T-cell (primary cell): ENCODE measurements around the gene SNAP47. TPM values are rescaled to one million over a fixed set of nuclear protein-coding genes. Genes with fewer than 3 reads are reported as not detected.
A peak's percentile ranks its signal among the peaks of the same experiment; 100 is the strongest.

ENCODE experiments used
- ATAC-seq, 4 experiments: fragments of 200-7000 bp in 3 of 4; fragments of 150-1000 bp in 1 of 4; cut with Tn5 transposase; replicated peaks in 1 of 4; 1 replicate in 3 of 4; 2 replicates in 1 of 4; pipeline ENCODE4 v1.10.0; 2021; ENCODE audit warnings: moderate library complexity in 3 of 4, mild to moderate bottlenecking in 2 of 4, moderate number of reproducible peaks in 1 of 4
- CTCF ChIA-PET, 2 donors: fragments of 300-600 bp; sonication (Branson Sonifier 250); formaldehyde crosslinking; loops; one replicate each; lab custom pipeline; 2022; ENCODE audit warnings: antibody characterized with exemption in 2 of 2; lab: Charles Lee
- POLR2A ChIA-PET, 2 donors: fragments of 300-600 bp; sonication (Branson Sonifier 250); formaldehyde crosslinking; loops; one replicate each; lab custom pipeline; 2022; ENCODE audit warnings: antibody characterized with exemption in 2 of 2; lab: Charles Lee
- DNase-seq, 35 experiments: peaks; one replicate each; pipeline versions ENCODE4 v3.0.0 to v3.0.0-alpha.2; 2013 to 2023
- H3K27ac ChIP-seq: one replicate; pipeline ENCODE4 v1.5.1; 2013; ENCODE audit warnings: low read length
- H3K27me3 ChIP-seq, 2 experiments: replicated peaks in 1 of 2; 1 replicate in 1 of 2; 2 replicates in 1 of 2; pipeline versions ENCODE4 v1.6.1 to v1.7.0; 2013; ENCODE audit warnings: low read length in 1 of 2, mixed read lengths in 1 of 2; ENCODE audit not compliant: control insufficient read depth in 2 of 2, insufficient read depth in 2 of 2; ENCODE audit errors: extremely low read depth in 1 of 2
- H3K36me3 ChIP-seq, 2 donors: 1 replicate in 1 of 2; 2 replicates in 1 of 2; pipeline versions ENCODE4 v1.6.1 to v1.7.0; 2013; ENCODE audit warnings: low read length in 1 of 2; ENCODE audit not compliant: control insufficient read depth in 2 of 2, insufficient read depth in 1 of 2; ENCODE audit errors: extremely low read depth in 1 of 2
- H3K4me1 ChIP-seq, 2 experiments: 1 replicate in 1 of 2; 2 replicates in 1 of 2; pipeline versions ENCODE4 v1.6.1 to v1.7.0; 2013; ENCODE audit warnings: low read length in 2 of 2, mixed read lengths in 1 of 2; ENCODE audit not compliant: insufficient read depth in 2 of 2, control insufficient read depth in 1 of 2; ENCODE audit errors: extremely low read depth in 1 of 2
- H3K4me3 ChIP-seq, 2 donors: 1 replicate in 1 of 2; 2 replicates in 1 of 2; pipeline versions ENCODE4 v1.5.1 to v1.7.0; 2013; ENCODE audit warnings: mild to moderate bottlenecking in 2 of 2, low read length in 1 of 2, moderate library complexity in 1 of 2; ENCODE audit not compliant: control insufficient read depth in 1 of 2; ENCODE audit errors: extremely low read depth in 1 of 2
- H3K9me3 ChIP-seq: 2 replicates; pipeline ENCODE4 v1.7.0; 2013
- H3K27ac Mint-ChIP-seq, 2 donors: one replicate each; pipeline ENCODE4 v1.8.0; 2020 to 2021; ENCODE audit warnings: mild to moderate bottlenecking in 2 of 2, mixed read lengths in 2 of 2
- H3K27me3 Mint-ChIP-seq, 2 donors: one replicate each; pipeline ENCODE4 v1.8.0; 2021 to 2022; ENCODE audit warnings: mixed read lengths in 2 of 2
- H3K36me3 Mint-ChIP-seq: one replicate; pipeline ENCODE4 v1.8.0; 2021; ENCODE audit warnings: mixed read lengths
- H3K4me1 Mint-ChIP-seq, 3 donors: one replicate each; pipeline ENCODE4 v1.8.0; 2020 to 2022; ENCODE audit warnings: mixed read lengths in 3 of 3, mild to moderate bottlenecking in 1 of 3
- H3K4me3 Mint-ChIP-seq, 3 donors: one replicate each; pipeline ENCODE4 v1.8.0; 2020 to 2022; ENCODE audit warnings: mild to moderate bottlenecking in 3 of 3, mixed read lengths in 3 of 3, moderate library complexity in 3 of 3
- H3K9me3 Mint-ChIP-seq, 3 donors: one replicate each; pipeline ENCODE4 v1.8.0; 2020 to 2022; ENCODE audit warnings: mixed read lengths in 3 of 3
- WGBS: methylation state at CpG from one replicate; pipeline ENCODE4 v1.1.5; 2013; ENCODE audit warnings: missing lambda C conversion rate; ENCODE audit not compliant: insufficient coverage; 5-methylcytosine and 5-hydroxymethylcytosine counted together
- total RNA-seq, 35 experiments: library from RNA in 6 of 35; stranded (reverse) in 6 of 35; fragments of 120-200 nt in 1 of 35; gene quantifications; one replicate each; pipeline versions ENCODE4 v1.2.1 to v1.2.4 and lab custom pipeline; 2013 to 2026

The SNAP47 gene
- total RNA-seq, 5 donors from 2014 or later (not counting 1 experiment from before 2014, with no cell fraction given) = 20.1 to 35.6 (median 30.7) TPM

DNA sequence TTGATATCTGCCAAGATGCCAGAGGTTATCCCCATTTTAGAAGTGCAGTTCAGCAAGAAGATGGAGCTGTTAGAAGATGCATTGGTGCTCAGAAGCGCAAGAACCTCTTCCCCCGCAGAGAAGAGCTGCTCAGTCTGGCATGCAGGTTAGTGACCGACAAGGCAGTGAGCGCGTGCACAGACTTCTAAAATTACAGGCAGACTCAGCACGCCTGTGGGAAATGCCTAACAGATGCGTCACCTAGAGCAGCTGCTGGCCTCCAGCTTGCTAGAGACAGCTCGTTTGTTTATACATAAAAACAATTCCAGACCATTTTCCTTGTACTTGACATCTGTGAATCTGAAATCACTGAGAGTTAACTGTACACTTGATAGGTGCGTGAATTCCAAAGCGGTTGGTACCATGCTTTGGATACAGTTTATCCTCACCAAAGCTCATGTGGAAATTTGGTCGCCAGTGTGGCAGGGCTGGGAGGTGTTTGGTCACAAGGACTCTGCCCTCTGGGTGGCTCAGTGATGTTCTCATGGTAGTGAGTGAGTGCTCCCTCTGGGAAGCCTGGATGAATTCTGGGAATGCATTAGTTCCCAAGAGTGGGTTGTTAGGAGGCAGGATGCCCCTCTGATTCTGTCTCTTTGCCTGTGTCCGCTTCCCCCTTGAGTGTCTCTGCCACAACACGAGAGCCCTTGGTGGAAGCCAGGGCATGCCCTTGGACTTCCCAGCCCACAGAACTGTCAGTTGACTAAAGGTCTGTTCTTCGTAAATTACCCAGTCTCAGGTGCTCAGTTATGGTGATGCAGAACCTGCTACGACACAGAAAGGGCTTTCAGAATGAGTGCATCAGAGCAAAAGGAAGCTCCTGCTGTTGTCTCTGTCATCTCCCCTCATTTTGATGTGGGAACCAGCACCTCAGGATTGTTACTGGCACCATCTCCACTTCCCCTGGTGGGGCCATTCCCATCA lies 24.4 kb downstream of the SNAP47 start:
- ATAC-seq (no peak), DNase-seq (no peak)
- Histone ChIP-seq H3K4me3 (no peak overlapping the region), H3K36me3 (peaks cover 2 to 26% of the 10 kb centered on the region in 2 donors), H3K9me3 (no peaks in the 10 kb centered on the region), H3K27me3 (no peaks in the 10 kb centered on the region), H3K27ac (no peak overlapping the region), H3K4me1 (peaks cover 28 to 49% of the 10 kb centered on the region in 2 experiments)
- ChIA-PET POLR2A (interaction anchor here in 1 of 2 donors (0.6 kb wide), 1 partner anchor 192 kb away, joined by 4 read pairs; no protein-coding TSS in a partner anchor), CTCF (interaction anchor here in 1 of 2 donors (0.6 kb wide), 1 partner anchor 193 kb away, joined by 3 read pairs; no protein-coding TSS in a partner anchor)
- H3K27me3 Mint-ChIP-seq = no peaks in the 10 kb centered on the region
- peaks cover 39% of the 10 kb centered on the region for H3K36me3 Mint-ChIP-seq
- H3K4me3 Mint-ChIP-seq = no peak overlapping the region
- WGBS = 83% methylated on average over 14 of the region's 15 CpGs
- no peak overlapping the region for H3K27ac Mint-ChIP-seq
- H3K9me3 Mint-ChIP-seq = no peaks in the 10 kb centered on the region
- peaks cover 42 to 59% (median 59%) of the 10 kb centered on the region in 3 donors for H3K4me1 Mint-ChIP-seq

DNA sequence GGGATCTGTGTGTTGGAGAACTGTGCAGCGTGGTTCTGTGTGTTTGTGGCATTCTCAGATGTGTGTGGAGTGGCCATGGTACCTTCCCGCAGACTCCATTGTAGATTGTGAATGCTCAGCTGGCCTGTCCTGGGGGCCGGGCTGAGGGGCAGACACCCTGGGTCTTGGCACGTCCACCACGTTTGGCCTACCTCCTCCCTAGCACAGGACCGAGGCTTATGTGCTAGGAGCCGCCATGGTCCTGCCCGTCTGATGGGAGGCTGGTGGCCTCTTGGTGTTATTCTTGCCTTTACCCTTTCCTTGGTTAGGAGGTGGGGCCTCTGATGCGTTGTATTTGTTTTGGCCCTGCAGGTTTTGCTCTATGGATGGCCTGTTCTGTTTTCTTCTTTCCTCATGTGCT lies 25.1 kb downstream of the SNAP47 start:
- Histone ChIP-seq H3K9me3 (no peaks in the 10 kb centered on the region), H3K27me3 (no peaks in the 10 kb centered on the region), H3K27ac (no peak overlapping the region), H3K4me3 (no peak overlapping the region), H3K36me3 (peaks cover 2 to 26% of the 10 kb centered on the region in 2 donors), H3K4me1 (peaks cover 29 to 57% of the 10 kb centered on the region in 2 experiments)
- ATAC-seq (no peak), DNase-seq (no peak)
- H3K9me3 Mint-ChIP-seq = no peaks in the 10 kb centered on the region
- H3K27me3 Mint-ChIP-seq = no peaks in the 10 kb centered on the region
- peak overlapping the region in 1 of 2 donors; percentile 62 for H3K27ac Mint-ChIP-seq
- POLR2A ChIA-PET = interaction anchor here in 1 of 2 donors (0.6 kb wide), 1 partner anchor 191 kb away, joined by 4 read pairs; no protein-coding TSS in a partner anchor
- peaks cover 39% of the 10 kb centered on the region for H3K36me3 Mint-ChIP-seq
- 94% methylated on average over 4 of the region's 9 CpGs for WGBS
- H3K4me1 Mint-ChIP-seq = peaks cover 48 to 67% (median 66%) of the 10 kb centered on the region in 3 donors
- H3K4me3 Mint-ChIP-seq = no peak overlapping the region
- CTCF ChIA-PET = interaction anchor here in 1 of 2 donors (1.0 kb wide), 1 partner anchor 193 kb away, joined by 3 read pairs; no protein-coding TSS in a partner anchor

DNA sequence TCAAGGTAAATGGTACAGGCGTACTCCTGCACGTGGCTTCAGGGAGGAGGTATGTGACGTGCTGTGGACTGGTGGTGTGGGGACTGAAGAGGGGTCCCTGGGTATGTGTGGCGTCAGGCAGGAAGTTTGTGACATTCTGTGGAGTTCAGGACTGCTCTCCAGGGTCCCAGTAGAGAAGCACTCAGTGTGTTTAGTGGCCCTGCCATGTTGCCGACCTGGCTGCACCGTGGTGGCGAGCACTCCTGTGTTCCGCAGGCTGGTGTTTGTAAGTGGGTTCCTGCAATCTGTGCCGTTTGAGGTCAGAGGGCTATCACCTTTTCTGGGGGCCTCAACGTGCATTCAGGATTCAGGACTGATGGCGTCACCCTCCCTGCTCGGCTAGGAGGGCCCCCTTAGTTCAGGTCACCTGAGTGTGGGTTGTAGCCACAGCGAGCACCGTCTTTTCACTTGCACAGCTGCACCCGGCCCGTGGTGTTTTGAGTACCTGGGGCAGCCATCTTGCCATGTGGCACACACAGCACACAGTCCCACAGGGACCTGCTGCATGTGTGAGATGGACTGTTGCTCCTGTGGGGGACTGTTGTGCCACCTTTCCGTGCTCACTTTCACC lies 26.5 kb downstream of the SNAP47 start:
- Histone ChIP-seq H3K27ac (peak overlapping the region; percentile 67), H3K4me1 (peaks cover 40 to 70% of the 10 kb centered on the region in 2 experiments), H3K4me3 (peak overlapping the region; percentile 6 to 11), H3K27me3 (no peaks in the 10 kb centered on the region), H3K36me3 (peaks cover 2 to 19% of the 10 kb centered on the region in 2 donors), H3K9me3 (no peaks in the 10 kb centered on the region)
- Mint-ChIP-seq H3K27ac (peak overlapping the region; percentile 86 to 90), H3K27me3 (no peaks in the 10 kb centered on the region), H3K4me3 (peak overlapping the region in 1 of 3 donors; percentile 71), H3K4me1 (peaks cover 62 to 80% (median 80%) of the 10 kb centered on the region in 3 donors), H3K36me3 (peaks cover 35% of the 10 kb centered on the region), H3K9me3 (no peaks in the 10 kb centered on the region)
- 86% methylated on average over 16 of the region's 17 CpGs for WGBS
- ChIA-PET CTCF (interaction anchor here (0.6 to 1.1 kb wide), 3 partner anchors 30 to 320 kb away, joined by 3 to 8 read pairs (median 3); no protein-coding TSS in a partner anchor), POLR2A (no interaction called here)
- ATAC-seq = no peak
- DNase-seq = no peak

- peaks cover 35% of the 10 kb centered on the region for H3K36me3 Mint-ChIP-seq
- no peaks in the 10 kb centered on the region for H3K9me3 Mint-ChIP-seq
- DNase-seq (peak; percentile 75 to 92 (median 86)), ATAC-seq (peak; percentile 57 to 69 (median 59))
- WGBS = 19% methylated on average over 16 of the region's 22 CpGs
- ChIA-PET POLR2A (no interaction called here), CTCF (interaction anchor here (0.6 to 1.2 kb wide), 5 partner anchors 21 to 320 kb away, joined by 3 to 8 read pairs (median 5); no protein-coding TSS in a partner anchor)
- Histone ChIP-seq H3K36me3 (peaks cover 2 to 18% of the 10 kb centered on the region in 2 donors), H3K27me3 (no peaks in the 10 kb centered on the region), H3K4me3 (peak overlapping the region; percentile 6 to 11), H3K27ac (peak overlapping the region; percentile 67), H3K9me3 (no peaks in the 10 kb centered on the region), H3K4me1 (peaks cover 46 to 77% of the 10 kb centered on the region in 2 experiments)
- peak overlapping the region; percentile 86 to 90 for H3K27ac Mint-ChIP-seq
- no peaks in the 10 kb centered on the region for H3K27me3 Mint-ChIP-seq
- peak overlapping the region in 1 of 3 donors; percentile 71 for H3K4me3 Mint-ChIP-seq
- peaks cover 68 to 84% (median 83%) of the 10 kb centered on the region in 3 donors for H3K4me1 Mint-ChIP-seq
These were observed 27.1 kb downstream of the SNAP47 start for GRCh38 chr1:227762231-227762911.

- Histone ChIP-seq H3K4me1 (peaks cover 47 to 80% of the 10 kb centered on the region in 2 experiments), H3K36me3 (peaks cover 2 to 24% of the 10 kb centered on the region in 2 donors), H3K27ac (no peak overlapping the region), H3K4me3 (no peak overlapping the region), H3K9me3 (no peaks in the 10 kb centered on the region), H3K27me3 (no peaks in the 10 kb centered on the region)
- ATAC-seq (no peak), DNase-seq (no peak)
- CTCF ChIA-PET = interaction anchor here (0.5 to 1.5 kb wide), 5 partner anchors 20 to 236 kb away, joined by 3 to 6 read pairs (median 5); no protein-coding TSS in a partner anchor
- Mint-ChIP-seq H3K27me3 (no peaks in the 10 kb centered on the region), H3K27ac (peak overlapping the region; percentile 91 to 95), H3K36me3 (peaks cover 36% of the 10 kb centered on the region), H3K4me3 (peak overlapping the region in 1 of 3 donors; percentile 71), H3K4me1 (peaks cover 73 to 86% (median 80%) of the 10 kb centered on the region in 3 donors), H3K9me3 (no peaks in the 10 kb centered on the region)
- POLR2A ChIA-PET = no interaction called here
- 96% methylated on average over 11 of the region's 16 CpGs for WGBS
These were observed 28.2 kb downstream of the SNAP47 start for GRCh38 chr1:227763246-227764018.
